Effector memory CD8-positive, alpha-beta T cell (primary cell): ENCODE data around the gene COMMD9.
"Not testable (repeated sequence)": the region's sequence is repeated elsewhere in the genome, so short reads cannot be mapped to it uniquely, and the experiment has no call there.

ENCODE experiments used
- ATAC-seq: fragments of 150-1000 bp; cut with Tn5 transposase; replicated peaks from 2 replicates; pipeline ENCODE4 v1.10.0; 2021; ENCODE audit warnings: mild to moderate bottlenecking, moderate library complexity
- DNase-seq, 3 experiments: peaks; one replicate each; pipeline ENCODE4 v3.0.0; 2021
- H3K27ac Mint-ChIP-seq, 2 donors: one replicate each; pipeline ENCODE4 v1.8.0; 2022; ENCODE audit warnings: mild to moderate bottlenecking in 2 of 2, mixed read lengths in 2 of 2, moderate library complexity in 2 of 2
- H3K27me3 Mint-ChIP-seq, 2 donors: one replicate each; pipeline ENCODE4 v1.8.0; 2022; ENCODE audit warnings: mixed read lengths in 2 of 2
- H3K36me3 Mint-ChIP-seq: one replicate; pipeline ENCODE4 v1.8.0; 2022; ENCODE audit warnings: mild to moderate bottlenecking, moderate library complexity, mixed read lengths; ENCODE audit not compliant: insufficient read depth
- H3K4me1 Mint-ChIP-seq, 2 donors: one replicate each; pipeline ENCODE4 v1.8.0; 2022; ENCODE audit warnings: low read depth in 2 of 2, mixed read lengths in 2 of 2
- H3K4me3 Mint-ChIP-seq, 2 donors: one replicate each; pipeline ENCODE4 v1.8.0; 2022; ENCODE audit warnings: mild to moderate bottlenecking in 2 of 2, mixed read lengths in 2 of 2, moderate library complexity in 2 of 2
- H3K9me3 Mint-ChIP-seq, 2 donors: one replicate each; pipeline ENCODE4 v1.8.0; 2022; ENCODE audit warnings: mixed read lengths in 2 of 2
- total RNA-seq, 9 experiments: gene quantifications; one replicate each; lab custom pipeline; 2026; lab: John Stamatoyannopoulos, UW

Gene COMMD9
- 16.0 to 40.4 (median 28.6) reads per million in 9 experiments for total RNA-seq

- no peaks in the 10 kb centered on the region for H3K27me3 Mint-ChIP-seq
- ATAC-seq (peak; percentile 98), DNase-seq (peak; percentile 91 to 94 (median 92))
- H3K27ac Mint-ChIP-seq, result peak within 1 kb of the TSS; percentile 84 to 87
- peak within 1 kb of the TSS; percentile 93 to 94 for H3K4me3 Mint-ChIP-seq
- peaks cover 19 to 37% of the 10 kb centered on the region in 2 donors for H3K4me1 Mint-ChIP-seq
- no peaks in the 10 kb centered on the region for H3K9me3 Mint-ChIP-seq
- peaks cover 8% of the 10 kb centered on the region for H3K36me3 Mint-ChIP-seq
Observed at GRCh38 chr11:36289226-36289852, at the start of gene COMMD9. COMMD9 (minus strand) TSS chr11:36289424; CDS start chr11:36289412, 12 bp downstream.

DNA sequence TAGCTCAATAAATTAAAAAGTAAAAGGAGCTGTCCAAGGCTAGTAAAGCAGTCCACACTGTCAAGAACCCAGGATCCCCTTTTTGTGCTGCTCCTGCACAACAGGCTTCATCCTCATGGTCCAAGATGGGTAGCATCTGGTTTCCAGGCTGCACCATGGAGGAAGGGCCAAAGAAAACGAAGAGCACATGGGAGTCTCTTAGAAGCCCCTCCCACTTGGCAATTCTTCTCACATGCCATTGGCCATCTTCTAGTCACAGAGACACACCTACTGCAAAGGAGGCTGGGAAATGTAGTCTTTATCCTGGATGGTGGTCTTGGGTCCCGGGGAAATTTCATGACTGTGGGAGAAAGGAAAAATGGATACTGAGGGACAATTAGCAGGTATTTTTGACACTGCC is 44.7 kb upstream of the COMMD9 start:
- peak; percentile 14 for ATAC-seq
- Mint-ChIP-seq H3K4me1 (no peaks in the 10 kb centered on the region), H3K4me3 (no peak overlapping the region), H3K27me3 (peaks cover 0 to 9% of the 10 kb centered on the region in 2 donors), H3K36me3 (peaks cover 3% of the 10 kb centered on the region), H3K27ac (no peak overlapping the region), H3K9me3 (no peaks in the 10 kb centered on the region)
- DNase-seq, result no peak

DNA sequence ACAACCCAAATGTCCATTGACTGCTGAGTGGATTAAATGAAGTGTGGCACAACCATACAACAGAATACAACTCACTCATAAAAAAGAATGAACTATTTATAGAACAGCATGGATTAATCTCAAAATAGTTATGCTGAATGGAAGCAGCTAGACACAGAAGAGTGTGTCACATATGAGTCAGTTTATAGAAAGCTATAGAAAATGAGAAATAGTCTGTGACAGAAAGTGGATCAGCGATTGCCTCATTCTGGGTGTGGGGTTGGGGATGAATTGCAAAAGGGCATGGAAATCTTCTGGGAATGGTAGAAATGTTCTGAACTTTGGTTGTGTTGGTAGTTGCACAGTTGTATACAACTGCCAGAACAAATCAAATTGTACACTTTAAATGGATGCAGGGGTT is 44.2 kb upstream of the COMMD9 start:
- H3K36me3 Mint-ChIP-seq, result peaks cover 3% of the 10 kb centered on the region
- DNase-seq (no peak), ATAC-seq (no peak)
- no peak overlapping the region for H3K4me3 Mint-ChIP-seq
- no peaks in the 10 kb centered on the region for H3K4me1 Mint-ChIP-seq
- no peaks in the 10 kb centered on the region for H3K9me3 Mint-ChIP-seq
- no peak overlapping the region for H3K27ac Mint-ChIP-seq
- peaks cover 0 to 9% of the 10 kb centered on the region in 2 donors for H3K27me3 Mint-ChIP-seq

GRCh38 chr11:36330411-36330810 is 41.2 kb upstream of the COMMD9 start:
- ATAC-seq (no peak), DNase-seq (no peak)
- Mint-ChIP-seq H3K27ac (no peak overlapping the region), H3K27me3 (peaks cover 0 to 20% of the 10 kb centered on the region in 2 donors), H3K4me3 (no peak overlapping the region), H3K4me1 (no peaks in the 10 kb centered on the region), H3K9me3 (no peaks in the 10 kb centered on the region), H3K36me3 (no peaks in the 10 kb centered on the region)

DNA sequence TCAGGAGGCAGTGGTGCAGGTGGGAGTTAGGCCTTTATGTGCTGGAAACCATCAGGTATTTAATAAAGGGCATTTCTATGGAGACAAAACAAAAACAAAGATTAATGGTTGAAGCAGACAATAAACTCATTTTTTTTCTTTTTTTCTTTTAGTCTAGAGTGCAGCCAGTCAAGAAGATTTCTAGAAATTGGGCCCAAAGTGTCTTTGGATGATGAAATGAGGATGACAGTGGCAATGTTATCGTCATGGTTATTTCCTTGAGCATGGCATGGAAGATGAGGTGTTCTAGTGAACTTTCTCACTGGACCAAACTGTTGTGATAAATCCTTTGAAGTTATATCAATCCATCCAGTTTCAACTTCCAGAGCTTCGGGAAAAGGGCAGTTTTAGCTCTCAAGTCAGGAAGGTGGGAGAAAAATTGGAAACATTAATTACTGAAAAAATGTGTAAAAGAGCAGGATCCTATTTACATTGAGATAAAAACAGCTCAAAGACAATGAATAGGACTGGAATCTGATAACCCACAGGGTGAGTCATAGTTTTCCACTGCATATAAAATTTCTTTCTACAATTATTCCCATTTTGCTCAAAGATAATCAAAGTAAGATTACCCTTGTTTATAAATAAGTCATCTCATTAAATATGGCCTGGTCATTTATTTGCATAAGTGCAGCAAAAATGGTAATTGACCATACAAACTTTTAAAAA is 39.9 kb upstream of the COMMD9 start:
- H3K36me3 Mint-ChIP-seq, result no peaks in the 10 kb centered on the region
- H3K27ac Mint-ChIP-seq, result no peak overlapping the region
- peaks cover 0 to 24% of the 10 kb centered on the region in 2 donors for H3K27me3 Mint-ChIP-seq
- H3K4me1 Mint-ChIP-seq, result no peaks in the 10 kb centered on the region
- ATAC-seq (no peak), DNase-seq (no peak)
- no peaks in the 10 kb centered on the region for H3K9me3 Mint-ChIP-seq
- no peak overlapping the region for H3K4me3 Mint-ChIP-seq

DNA sequence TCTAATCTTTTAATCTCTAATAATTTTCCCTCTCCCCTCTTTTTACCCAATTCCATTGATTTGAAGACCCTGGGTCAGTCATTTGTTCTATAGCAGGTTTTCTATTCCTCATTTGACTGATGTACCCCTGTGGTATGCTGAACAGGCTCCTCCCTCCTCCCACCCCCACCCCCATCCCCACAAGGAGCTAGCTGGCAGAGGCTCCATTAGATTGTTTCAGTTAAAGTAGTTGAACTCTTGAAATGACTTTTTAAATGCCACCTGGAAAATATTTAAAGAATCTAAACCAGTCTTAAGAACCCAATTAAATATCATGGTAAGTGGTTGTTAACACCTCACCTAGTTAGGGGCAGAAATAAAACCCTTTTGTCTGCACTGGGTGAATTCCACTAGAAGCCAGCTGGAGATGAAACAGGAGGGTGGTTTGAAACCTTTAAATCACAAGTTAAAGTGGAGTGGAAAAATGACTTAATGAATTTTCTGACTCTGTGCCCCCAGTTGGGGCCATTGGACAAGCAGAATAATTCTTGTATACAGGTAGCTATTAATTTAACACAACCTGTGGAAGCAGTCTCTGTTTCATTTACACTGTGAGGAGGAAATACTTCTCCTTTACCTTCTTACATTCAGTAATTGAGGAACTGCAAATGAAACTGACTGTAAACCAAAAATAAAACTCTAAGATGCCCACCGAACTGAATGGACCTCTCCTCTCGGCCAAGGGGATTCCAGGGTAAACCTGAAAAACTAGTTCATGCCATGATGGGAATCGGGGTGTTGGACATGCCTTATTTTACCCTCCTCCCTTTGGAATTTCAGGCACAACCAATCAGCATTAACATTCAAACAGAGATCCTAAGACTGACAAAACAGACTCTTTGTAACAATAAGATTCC is 37.5 kb upstream of the COMMD9 start:
- H3K27ac Mint-ChIP-seq, result no peak overlapping the region
- no peaks in the 10 kb centered on the region for H3K9me3 Mint-ChIP-seq
- peaks cover 0 to 16% of the 10 kb centered on the region in 2 donors for H3K27me3 Mint-ChIP-seq
- no peak overlapping the region for H3K4me3 Mint-ChIP-seq
- no peak for DNase-seq
- no peaks in the 10 kb centered on the region for H3K4me1 Mint-ChIP-seq
- ATAC-seq, result no peak
- H3K36me3 Mint-ChIP-seq, result no peaks in the 10 kb centered on the region

- peaks cover 0 to 16% of the 10 kb centered on the region in 2 donors for H3K27me3 Mint-ChIP-seq
- not testable (repeated sequence) for H3K27ac Mint-ChIP-seq, DNase-seq, H3K4me1 Mint-ChIP-seq, H3K36me3 Mint-ChIP-seq, ATAC-seq, H3K4me3 Mint-ChIP-seq, H3K9me3 Mint-ChIP-seq
Observed at GRCh38 chr11:36325403-36325802, 36.2 kb upstream of the COMMD9 start.

- not testable (repeated sequence) for H3K27ac Mint-ChIP-seq, H3K4me1 Mint-ChIP-seq, H3K36me3 Mint-ChIP-seq, ATAC-seq, H3K9me3 Mint-ChIP-seq, DNase-seq, H3K4me3 Mint-ChIP-seq
- H3K27me3 Mint-ChIP-seq, result peaks cover 0 to 16% of the 10 kb centered on the region in 2 donors
Observed at GRCh38 chr11:36324956-36325355, 35.7 kb upstream of the COMMD9 start.

DNA sequence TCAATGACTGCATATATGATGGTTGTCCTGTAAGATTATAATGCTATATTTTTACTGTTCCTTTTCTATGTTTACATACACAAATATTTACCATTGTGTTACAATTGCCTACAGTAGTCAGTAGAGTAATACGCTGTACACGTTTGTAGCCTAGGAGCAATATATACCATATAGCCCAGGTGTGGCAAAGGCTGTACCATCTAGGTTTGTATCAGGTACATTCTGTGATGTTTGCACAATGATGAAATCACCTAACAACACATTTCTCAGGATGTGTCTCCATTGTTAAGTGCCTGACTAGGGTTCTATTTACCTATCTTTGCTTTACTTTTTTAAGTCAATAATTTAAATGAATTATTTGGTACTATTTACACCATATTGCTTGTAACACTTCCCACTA is 28.8 kb upstream of the COMMD9 start:
- Mint-ChIP-seq H3K9me3 (no peaks in the 10 kb centered on the region), H3K27me3 (peaks cover 16 to 18% of the 10 kb centered on the region in 2 donors), H3K4me1 (peaks cover 0 to 4% of the 10 kb centered on the region in 2 donors), H3K36me3 (no peaks in the 10 kb centered on the region), H3K27ac (no peak overlapping the region), H3K4me3 (no peak overlapping the region)
- ATAC-seq (no peak), DNase-seq (no peak)

DNA sequence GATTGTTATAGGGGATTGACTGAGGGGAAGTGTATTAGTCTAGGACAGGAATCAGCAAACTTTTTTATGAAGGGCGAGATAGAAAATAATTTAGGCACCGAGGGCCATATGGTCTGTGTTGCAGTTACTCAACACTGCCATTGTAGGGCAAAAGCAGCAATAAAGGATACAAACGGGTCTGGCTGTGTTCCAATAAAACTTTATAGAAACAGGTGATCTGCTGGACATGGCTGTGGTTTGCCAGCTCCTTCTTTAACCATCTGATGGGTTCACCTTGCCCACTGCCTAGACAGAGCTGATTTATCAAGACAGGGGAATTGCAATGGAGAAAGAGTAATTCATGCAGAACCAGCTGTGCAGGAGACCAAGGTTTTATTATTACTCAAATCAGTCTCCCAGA is 26.8 kb upstream of the COMMD9 start:
- Mint-ChIP-seq H3K27ac (no peak overlapping the region), H3K4me1 (peaks cover 0 to 6% of the 10 kb centered on the region in 2 donors), H3K36me3 (no peaks in the 10 kb centered on the region), H3K27me3 (peaks cover 16 to 18% of the 10 kb centered on the region in 2 donors), H3K9me3 (no peaks in the 10 kb centered on the region), H3K4me3 (no peak overlapping the region)
- ATAC-seq (no peak), DNase-seq (no peak)

- DNase-seq (no peak), ATAC-seq (no peak)
- no peak overlapping the region for H3K4me3 Mint-ChIP-seq
- H3K9me3 Mint-ChIP-seq, result no peaks in the 10 kb centered on the region
- no peak overlapping the region for H3K27ac Mint-ChIP-seq
- peaks cover 16 to 18% of the 10 kb centered on the region in 2 donors for H3K27me3 Mint-ChIP-seq
- no peaks in the 10 kb centered on the region for H3K36me3 Mint-ChIP-seq
- peaks cover 0 to 6% of the 10 kb centered on the region in 2 donors for H3K4me1 Mint-ChIP-seq
Observed at GRCh38 chr11:36314434-36314767, 25.2 kb upstream of the COMMD9 start.

DNA sequence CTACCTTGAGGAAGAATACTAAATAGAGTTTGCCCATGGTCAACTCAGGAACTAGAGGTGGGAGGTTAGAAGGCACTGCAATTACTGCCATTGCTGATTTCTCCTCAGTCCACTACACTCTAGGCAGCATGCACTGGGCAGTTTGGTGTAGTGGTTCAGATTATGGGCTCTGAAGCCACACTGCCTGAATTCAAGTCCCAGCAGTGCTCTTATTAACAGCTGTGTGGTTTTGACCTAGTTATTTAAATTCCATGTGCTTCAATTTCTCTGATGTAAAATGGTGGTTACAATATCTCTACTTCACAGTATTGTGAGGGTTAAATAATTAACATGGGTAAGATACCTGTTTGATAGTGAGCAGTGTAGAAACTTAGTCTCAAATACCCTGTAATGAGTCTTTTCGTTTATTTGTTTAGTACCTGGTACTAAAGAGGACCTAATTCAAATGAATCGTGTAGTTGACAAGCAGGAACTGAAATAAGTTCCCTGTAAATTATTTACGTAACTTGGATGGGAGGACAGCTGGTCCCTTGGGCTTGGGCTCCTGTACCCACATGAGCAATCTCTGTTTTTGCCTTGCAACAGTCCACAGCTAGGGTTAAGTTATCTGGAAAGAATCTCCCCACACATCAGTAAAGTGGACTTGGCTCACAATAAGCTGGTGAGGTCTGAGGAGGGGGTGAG is 24.7 kb upstream of the COMMD9 start:
- no peak for DNase-seq
- Mint-ChIP-seq H3K9me3 (no peaks in the 10 kb centered on the region), H3K27me3 (peaks cover 16 to 18% of the 10 kb centered on the region in 2 donors), H3K36me3 (no peaks in the 10 kb centered on the region), H3K4me3 (no peak overlapping the region), H3K27ac (no peak overlapping the region), H3K4me1 (peaks cover 0 to 6% of the 10 kb centered on the region in 2 donors)
- ATAC-seq, result no peak
